GM21515 (cell line): ENCODE results near the gene STPG4.
"Not testable (repeated sequence)": the region's sequence is repeated elsewhere in the genome, so short reads cannot be mapped to it uniquely, and the experiment has no call there.

Experiments
- ATAC-seq: cut with Tn5 transposase; IDR thresholded peaks from one replicate; pipeline ENCODE4 v1.9.1; 2021; ENCODE audit not compliant: unreplicated experiment

The STPG4 gene

GRCh38 chr2:47173986-47174732, 19.1 kb upstream of the STPG4 start:
- ATAC-seq = no peak

- no peak for ATAC-seq
Measured at GRCh38 chr2:47172922-47173695, 18.0 kb upstream of the STPG4 start.

DNA sequence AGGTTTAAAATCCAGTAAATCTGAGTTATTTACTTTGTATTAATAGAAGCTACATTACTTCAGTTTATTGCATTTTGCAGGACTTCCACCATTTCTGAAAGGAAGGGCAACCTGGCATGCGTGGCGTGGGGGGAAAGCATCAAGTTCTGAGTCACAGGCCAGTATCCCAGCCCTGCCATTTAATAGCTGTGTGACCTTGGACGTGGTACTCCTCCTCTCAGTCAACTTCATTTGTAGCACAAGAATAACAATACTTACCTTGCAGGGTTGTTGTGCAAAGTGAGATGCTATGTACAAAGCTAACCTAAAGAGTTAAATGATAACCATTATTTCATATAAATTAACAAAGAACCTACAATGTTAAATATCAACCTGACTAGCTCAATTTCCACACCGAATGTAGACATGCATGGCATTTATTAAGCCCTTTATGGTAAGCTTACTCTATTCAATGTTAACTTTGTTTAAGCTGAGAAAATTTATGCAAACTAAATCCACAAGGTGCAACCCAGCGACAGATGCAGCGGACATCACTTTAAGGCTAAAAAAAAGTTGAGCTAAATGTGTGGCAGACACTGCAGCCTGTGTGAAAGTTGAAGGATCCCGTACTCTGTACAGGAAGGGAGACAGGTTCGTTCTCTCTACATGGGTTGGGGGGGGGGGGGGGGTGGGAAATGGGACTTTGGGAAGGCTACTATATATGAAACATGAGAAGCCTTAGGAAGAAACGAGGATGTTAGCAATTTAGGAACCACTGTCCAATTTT, 17.2 kb upstream of the STPG4 start:
- ATAC-seq = no peak

- ATAC-seq = no peak
Measured at GRCh38 chr2:47169784-47170183, 14.7 kb upstream of the STPG4 start.

GRCh38 chr2:47168895-47169294, 13.8 kb upstream of the STPG4 start:
- ATAC-seq = not testable (repeated sequence)

- ATAC-seq = no peak
Measured at GRCh38 chr2:47167149-47167548, 12.0 kb upstream of the STPG4 start.

DNA sequence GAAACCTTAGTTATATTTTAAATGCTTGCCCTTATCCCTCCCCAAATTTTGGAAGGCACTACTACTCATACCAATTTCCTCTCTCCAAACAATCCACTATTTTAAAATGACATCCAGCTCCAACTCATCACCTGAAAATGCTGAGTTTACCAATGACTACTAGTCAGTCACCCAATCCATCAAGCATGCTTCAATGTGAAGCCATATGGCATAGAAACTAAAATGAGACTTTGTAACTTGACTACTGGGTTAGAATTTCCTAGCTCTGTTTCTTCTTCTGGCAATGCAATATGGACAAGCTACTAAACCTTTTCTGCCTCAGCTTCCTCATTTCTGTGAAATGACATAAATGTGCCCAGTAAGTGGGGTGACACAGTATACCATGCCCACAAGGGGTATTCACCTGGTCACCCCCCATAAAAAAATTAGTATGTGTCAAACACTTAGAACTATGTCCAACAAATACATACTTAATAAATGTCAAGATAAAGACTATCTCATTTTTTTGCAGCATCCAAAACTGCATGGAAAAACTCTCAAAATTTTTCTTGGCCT, 10.0 kb upstream of the STPG4 start:
- no peak for ATAC-seq

- ATAC-seq = no peak
Measured at GRCh38 chr2:47162780-47163179, 7.7 kb upstream of the STPG4 start.

DNA sequence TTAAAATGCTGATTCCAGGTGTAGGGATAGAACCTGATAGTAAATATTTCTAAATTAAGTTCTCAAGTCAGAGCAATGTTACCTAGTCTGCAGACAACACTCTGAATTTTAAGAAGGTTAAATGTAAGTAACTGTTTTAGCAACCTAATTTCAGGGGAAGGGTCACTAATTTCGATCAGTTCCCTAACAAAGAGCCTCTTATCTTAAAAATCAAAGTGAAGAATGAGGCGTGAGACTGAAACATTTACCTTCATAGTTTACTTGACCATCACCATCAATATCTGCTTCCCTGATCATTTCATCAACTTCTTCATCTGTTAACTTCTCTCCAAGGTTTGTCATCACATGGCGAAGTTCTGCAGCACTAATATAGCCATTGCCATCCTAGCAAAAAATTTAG, 6.4 kb upstream of the STPG4 start:
- no peak for ATAC-seq

DNA sequence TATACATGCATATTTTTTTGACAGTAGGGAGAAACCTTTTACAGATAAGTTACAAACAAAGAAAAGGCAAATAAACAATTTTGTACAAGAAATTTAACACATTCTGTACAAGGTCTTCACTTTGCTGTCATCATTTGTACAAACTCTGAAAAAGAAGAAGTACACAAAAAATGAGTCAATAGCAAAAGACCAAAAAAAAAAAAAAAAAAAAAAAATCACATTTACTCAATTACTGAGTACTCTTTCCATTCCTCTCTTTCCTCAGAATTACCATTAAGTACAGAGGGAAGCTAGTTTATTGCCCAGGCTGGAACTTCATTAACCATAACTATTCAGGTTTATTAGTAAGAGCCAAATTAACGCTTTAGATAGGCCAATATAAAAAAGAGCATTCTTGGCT, 5.6 kb upstream of the STPG4 start:
- ATAC-seq = no peak

DNA sequence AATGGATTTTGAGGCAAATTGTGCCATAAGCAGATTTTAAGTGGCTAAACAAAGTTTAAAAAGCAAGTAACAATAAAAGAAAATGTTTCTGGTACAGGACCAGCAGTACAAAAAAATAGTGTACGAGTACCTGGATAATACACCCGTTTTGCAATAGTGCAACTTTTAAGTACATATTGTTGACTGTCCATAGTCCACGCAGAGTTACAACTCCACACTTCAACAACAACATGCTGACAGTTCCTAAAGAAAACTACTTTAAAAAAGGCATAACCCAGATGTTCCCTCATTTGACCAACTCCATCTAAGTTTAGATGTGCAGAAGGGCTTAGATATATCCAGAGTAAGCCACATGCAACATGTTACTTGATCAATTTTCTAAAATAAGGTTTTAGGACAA, 5.1 kb upstream of the STPG4 start:
- ATAC-seq = no peak

DNA sequence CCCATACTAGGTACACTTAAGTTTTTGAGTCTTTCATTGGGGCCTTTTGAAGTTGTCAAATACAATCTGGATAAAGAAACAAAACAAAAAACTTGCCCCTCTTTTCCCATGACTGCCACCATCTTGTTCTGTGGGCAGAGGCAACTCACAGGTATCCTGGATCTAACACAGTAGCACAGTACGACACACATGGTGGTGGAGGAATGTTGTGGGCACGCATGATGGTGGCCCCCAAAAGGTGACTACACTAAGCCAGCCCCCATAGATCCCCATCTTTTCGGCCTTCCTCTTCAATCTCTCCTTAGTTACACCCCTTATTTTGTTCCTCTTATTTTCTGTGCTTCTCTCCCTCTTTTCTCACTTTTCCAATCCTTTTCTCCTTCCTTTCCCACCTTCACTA, 4.5 kb upstream of the STPG4 start:
- ATAC-seq = no peak

DNA sequence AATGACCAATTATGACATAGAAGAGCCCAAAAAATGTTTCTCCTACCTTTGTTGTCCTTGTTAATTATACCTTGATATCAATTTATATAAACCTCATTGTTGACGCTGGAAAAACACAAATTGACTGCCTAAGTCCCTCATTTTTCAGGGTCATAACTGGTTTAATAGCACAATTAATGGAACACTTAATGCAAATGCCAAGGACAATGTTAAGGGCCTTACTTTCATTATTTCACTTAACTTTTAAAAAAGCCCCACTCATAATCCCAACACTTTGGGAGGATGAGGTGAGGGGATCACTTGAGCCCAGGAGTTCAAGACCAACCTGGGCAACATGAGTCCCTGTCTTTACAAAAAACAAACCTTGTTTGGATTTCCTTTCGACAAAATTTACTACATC, 3.5 kb upstream of the STPG4 start:
- ATAC-seq = no peak

GRCh38 chr2:47152803-47153202, 2.3 kb downstream of the STPG4 start:
- ATAC-seq = no peak

GRCh38 chr2:47150175-47150574, 4.9 kb downstream of the STPG4 start:
- no peak for ATAC-seq

DNA sequence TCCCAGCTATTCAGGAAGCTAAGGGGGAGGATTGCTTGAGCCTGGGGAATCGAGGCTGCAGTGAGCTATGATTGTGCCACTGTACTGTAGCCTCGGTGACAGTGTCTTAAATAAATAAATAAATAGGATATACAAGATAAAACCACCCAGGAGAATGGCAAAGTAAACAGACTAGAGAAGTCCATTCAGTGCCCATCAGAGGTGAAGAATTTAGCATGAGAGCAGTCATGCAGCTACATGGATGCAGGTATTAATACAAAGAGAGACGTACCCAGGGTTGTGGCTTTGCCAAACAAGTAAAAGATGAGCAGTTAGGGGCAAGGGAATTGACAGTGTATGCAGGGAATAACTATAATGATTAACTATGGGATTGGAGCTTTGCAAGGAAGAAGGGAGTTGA, 8.1 kb downstream of the STPG4 start:
- no peak for ATAC-seq

GRCh38 chr2:47145466-47145865, 9.6 kb downstream of the STPG4 start:
- no peak for ATAC-seq

GRCh38 chr2:47141520-47141919, 13.6 kb downstream of the STPG4 start:
- ATAC-seq = no peak

GRCh38 chr2:47134386-47135090, 20.6 kb downstream of the STPG4 start:
- ATAC-seq = no peak

GRCh38 chr2:47133046-47133445, 22.1 kb downstream of the STPG4 start:
- ATAC-seq = no peak

GRCh38 chr2:47129191-47129706, 25.9 kb downstream of the STPG4 start:
- ATAC-seq = no peak
